AG20443 (cell line): ENCODE results near the gene GOLGB1.
"Not testable (repeated sequence)": the region's sequence is repeated elsewhere in the genome, so short reads cannot be mapped to it uniquely, and the experiment has no call there.

Source experiments
- DNase-seq: peaks from one replicate; pipeline ENCODE4 v3.0.0; 2012; ENCODE audit warnings: low spot score, mixed read lengths

The GOLGB1 gene

GRCh38 chr3:121690777-121691405 is 58.6 kb downstream of the GOLGB1 start:
- no peak for DNase-seq

- not testable (repeated sequence) for DNase-seq
Observed at GRCh38 chr3:121688747-121689146, 60.8 kb downstream of the GOLGB1 start.

DNA sequence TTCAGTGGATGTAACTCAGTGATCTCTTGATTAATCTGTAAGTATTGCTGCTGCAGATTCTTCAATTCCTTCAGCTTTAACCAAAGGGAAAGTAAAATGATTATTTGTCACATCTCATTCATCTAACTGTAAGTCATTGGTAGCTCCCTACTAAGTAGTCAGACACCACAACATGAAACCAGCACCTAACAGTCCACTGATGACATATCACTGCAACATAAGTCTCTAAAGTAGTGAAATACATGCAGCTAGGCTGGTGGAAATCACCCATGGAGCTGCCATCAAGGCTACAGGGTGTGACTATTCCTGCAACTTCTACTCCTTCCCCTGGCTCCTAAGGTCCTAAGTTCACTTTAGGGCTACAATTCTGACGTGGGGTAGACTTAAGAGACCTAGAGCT is 67.7 kb downstream of the GOLGB1 start:
- DNase-seq = no peak

DNA sequence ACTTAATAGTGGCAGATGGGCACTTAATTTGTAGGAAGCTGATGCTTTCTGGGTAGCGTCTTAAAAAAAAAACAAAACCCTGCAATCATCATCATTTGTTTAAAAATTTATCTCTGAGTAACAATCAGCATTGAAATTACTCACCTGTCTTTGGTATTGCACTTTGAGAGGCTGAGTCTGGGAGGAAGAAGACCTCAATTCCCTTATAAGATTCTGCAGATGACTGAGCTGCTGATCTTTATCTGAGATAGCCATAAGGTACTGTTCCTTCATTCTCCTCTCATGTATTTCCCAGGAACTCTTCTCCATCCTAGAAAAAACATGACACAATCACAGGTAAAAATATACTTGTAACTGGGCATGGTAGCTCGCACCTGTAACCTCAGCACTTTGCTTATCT is 72.4 kb downstream of the GOLGB1 start:
- DNase-seq = no peak

GRCh38 chr3:121670676-121671075 is 78.9 kb downstream of the GOLGB1 start:
- DNase-seq = no peak

- no peak for DNase-seq
Observed at GRCh38 chr3:121667333-121667732, 82.2 kb downstream of the GOLGB1 start.

DNA sequence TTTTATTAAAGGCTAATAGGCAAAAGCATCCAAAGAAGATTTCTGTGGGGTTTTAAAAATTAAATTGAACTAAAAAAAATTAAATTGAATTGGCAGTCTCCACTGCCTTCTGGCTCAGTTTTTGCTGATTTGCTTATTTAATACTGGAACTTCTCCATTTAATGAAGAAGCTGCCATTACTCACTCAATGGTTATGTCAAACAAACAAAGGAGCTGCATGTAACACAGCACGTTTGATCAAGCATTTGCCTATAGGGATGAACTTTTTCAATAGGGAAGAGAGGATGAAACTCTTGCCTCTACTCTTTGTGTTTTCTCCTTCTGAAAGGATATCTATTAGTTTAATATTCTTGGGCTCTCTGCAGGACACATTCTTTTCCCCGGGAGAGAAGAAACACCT is 84.1 kb downstream of the GOLGB1 start:
- no peak for DNase-seq

GRCh38 chr3:121663171-121663847 is 86.2 kb downstream of the GOLGB1 start:
- DNase-seq = no peak

- no peak for DNase-seq
Observed at GRCh38 chr3:121662742-121663141, 86.8 kb downstream of the GOLGB1 start.

DNA sequence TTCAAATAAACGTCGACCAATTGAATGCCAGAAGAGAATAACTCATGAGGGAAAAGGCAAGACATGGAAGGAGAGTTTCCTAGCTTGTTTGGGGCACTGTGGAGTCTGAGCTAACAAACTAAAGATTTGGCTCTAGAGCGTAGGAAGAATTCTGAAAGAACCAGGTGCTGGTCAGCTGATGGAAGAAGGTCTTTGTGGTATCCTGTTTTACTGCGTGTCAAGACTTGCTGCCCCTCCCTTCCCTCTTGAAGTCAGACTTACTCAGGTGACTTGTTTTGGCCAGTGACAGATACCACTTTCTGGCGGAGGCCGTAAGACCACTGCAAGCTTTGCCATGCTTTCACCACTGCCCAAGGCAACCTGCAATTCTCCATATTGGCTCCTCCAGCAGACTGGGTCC is 88.2 kb downstream of the GOLGB1 start:
- no peak for DNase-seq

- DNase-seq = no peak
Observed at GRCh38 chr3:121660356-121661171, 89.0 kb downstream of the GOLGB1 start, which contains the start of gene HCLS1. Gene HCLS1, minus strand, starts transcription at chr3:121660903. Its CDS starts 2,556 bp downstream, at chr3:121658347.

DNA sequence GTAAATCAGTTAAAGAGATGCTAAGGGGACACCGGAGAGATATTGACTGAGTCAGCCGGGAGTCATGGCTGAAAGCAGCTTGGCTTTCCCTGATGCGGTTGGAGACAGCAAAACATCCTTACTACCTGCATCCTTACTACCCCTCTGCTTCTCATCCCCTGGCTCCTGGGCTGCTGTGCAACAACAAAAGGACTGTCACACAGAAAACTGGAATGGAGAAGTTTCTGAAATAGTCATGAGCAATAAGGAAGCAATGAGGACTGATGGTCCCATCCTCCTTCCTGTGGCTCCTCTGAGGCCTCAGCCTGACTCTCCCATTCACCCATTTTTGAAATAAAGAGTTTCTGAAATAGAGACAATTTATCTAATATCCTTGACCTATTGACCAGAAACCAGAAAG is 90.0 kb downstream of the GOLGB1 start:
- DNase-seq = no peak

- DNase-seq = no peak
Observed at GRCh38 chr3:121658716-121659435, 90.7 kb downstream of the GOLGB1 start.

GRCh38 chr3:121654493-121655385 is 94.8 kb downstream of the GOLGB1 start:
- no peak for DNase-seq

DNA sequence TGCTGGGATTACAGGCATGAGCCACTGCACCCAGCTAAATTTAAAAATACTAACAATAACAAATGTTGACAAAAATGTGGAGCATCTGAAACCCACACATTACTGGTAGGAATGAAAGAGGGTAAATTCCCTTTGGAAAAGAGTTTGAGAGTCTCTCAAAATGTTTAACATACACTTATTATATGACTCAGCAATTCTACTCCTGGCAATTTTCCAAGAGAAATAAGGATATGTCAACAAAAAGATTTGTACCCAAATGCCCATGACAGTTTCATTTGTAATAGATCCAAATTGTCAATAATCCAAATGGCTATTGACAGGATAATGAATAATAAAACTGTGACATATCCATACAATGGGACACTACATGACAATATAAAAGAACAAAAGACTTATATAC is 97.9 kb downstream of the GOLGB1 start:
- no peak for DNase-seq

DNA sequence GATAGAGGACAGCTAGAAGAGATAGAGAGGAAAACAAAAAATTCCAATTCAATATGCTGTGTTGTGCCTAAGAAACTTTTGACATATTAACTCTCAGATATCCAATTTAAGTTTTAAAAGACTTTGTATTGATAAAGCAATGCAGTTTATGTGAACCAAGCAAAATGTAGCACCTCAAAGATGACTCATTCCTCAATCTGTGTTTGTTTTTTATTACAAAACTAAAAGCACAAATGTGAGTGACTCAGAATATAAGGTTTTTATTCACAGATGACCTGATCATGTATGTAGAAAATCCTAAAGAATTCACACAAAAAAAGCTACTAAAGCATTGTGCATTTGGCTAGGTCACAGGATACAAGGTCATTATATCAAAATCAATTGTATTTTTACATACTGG is 99.9 kb downstream of the GOLGB1 start:
- no peak for DNase-seq

DNA sequence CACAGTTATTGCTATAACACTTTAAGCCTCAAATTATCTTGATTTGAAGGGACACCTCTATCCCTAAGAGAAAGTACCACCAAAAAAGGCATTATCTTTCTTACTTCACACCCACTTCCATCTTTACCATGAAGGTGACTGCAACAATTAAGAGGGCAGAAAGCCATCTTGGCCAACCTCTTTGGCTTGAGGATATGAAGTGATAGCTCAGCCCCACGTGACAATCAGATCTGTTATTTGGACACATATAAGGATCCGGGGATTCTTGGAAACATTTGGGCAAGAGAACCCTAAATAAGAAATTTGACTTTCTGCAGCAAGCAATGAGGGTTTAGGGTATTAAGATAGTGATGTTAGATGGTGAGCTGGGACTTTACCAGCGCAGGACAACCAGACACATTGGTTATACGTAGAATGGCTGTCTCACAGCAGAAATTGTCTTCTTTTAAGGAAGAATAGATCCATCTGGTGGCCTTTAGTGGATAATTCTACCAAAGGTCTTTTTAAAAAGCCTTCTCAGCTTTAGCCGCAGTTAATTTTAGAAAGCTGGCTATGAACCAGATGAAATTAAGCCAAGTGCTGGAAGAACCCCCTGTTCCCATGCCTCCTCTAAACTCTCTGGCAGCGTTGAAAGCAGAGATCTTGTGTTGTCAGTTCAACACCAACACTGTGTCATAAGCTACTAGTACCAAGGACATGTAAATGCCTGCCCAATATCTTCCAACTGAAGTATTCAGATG is 101.2 kb downstream of the GOLGB1 start:
- DNase-seq = no peak

DNA sequence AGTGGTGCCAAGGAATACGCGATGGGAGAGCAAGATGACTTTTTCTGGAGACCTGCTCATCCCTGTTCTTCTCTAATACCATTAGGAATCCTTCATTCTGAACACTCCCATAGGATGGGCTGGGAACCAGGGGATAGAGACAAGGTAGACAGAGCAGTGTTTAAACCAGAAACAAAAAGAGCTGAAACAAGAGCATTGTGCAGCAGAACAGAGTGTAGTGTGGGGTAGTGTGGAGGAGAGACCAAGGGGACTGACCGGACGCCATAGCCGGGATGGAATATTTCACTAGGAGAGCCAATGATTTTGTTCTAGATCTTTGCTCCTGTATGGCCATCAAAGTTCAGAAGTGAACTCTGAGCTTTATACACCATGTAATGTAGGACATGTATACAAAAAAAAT is 104.5 kb downstream of the GOLGB1 start:
- no peak for DNase-seq

DNA sequence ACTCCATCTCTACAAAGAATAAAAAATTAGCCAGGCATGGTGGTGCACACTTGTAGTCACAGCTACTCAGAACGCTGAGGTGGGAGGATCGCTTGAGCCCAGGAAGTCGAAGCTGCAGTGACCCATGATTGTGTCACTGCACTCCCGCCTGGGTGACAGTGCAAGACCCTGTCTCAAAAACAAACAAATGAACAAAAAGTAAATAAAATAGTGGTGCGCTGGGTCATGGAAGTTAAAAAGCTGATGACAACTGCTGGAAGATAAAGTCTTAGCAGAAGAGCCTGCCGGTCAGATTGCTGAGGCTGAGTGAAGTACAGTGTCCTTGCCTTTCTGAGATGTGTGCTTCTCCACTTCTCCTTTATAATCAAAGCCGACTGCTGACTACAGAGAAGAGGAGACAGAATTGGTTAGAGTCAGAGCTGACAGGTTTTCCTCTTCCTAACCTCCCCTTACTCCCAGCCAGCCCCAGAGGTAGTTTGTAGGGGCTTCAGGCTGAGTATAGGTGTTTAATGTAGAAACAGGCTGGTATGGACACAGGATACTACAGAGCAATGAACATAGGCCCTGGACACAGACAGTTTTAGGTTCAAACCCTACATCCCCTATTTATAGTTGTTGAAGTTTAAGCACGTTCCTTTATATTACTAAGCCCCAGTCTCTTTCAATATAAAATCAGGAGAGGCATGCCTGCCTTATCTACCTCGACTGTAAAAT is 106.8 kb downstream of the GOLGB1 start:
- DNase-seq = no peak

GRCh38 chr3:121641127-121641526 is 108.4 kb downstream of the GOLGB1 start:
- DNase-seq = no peak
